Kidney (tissue), 22 donors: ENCODE results near the gene MARCHF7. TPM values are rescaled to one million over a fixed set of nuclear protein-coding genes. Genes with fewer than 3 reads are reported as not detected.
"Not testable (repeated sequence)": the region's sequence is repeated elsewhere in the genome, so short reads cannot be mapped to it uniquely, and the experiment has no call there.

Source experiments
- DNase-seq, 5 donors: peaks; one replicate each; pipeline ENCODE4 v3.0.0-alpha.2; 2013 to 2020
- FAIRE-seq: peaks from 2 replicates; lab custom pipeline; 2012; peaks lifted over from hg19 to GRCh38; lab: Jason Lieb, UNC
- H3K27ac ChIP-seq, 2 donors: one replicate each; pipeline ENCODE4 v1.7.0; 2013; ENCODE audit warnings: low read depth in 2 of 2, low read length in 2 of 2, inconsistent platforms in 1 of 2
- H3K27me3 ChIP-seq: one replicate; pipeline ENCODE4 v1.7.1; 2013; ENCODE audit warnings: low read length, inconsistent platforms; ENCODE audit not compliant: control insufficient read depth, insufficient read depth
- H3K36me3 ChIP-seq, 3 donors: one replicate each; pipeline versions ENCODE4 v1.7.0 to v1.7.1; 2013; ENCODE audit warnings: low read length in 3 of 3, control low read depth in 1 of 3, inconsistent platforms in 1 of 3; ENCODE audit not compliant: insufficient read depth in 3 of 3, control insufficient read depth in 2 of 3
- H3K4me1 ChIP-seq, 3 donors: one replicate each; pipeline versions ENCODE4 v1.7.0 to v1.7.1; 2013; ENCODE audit warnings: low read length in 3 of 3, inconsistent platforms in 1 of 3, low read depth in 1 of 3; ENCODE audit not compliant: control insufficient read depth in 2 of 3, insufficient read depth in 2 of 3
- H3K4me3 ChIP-seq, 3 donors: one replicate each; pipeline versions ENCODE4 v1.7.0 to v1.8.1; 2013; ENCODE audit warnings: low read length in 3 of 3, control low read depth in 1 of 3, inconsistent platforms in 1 of 3
- H3K9ac ChIP-seq, 3 donors: one replicate each; pipeline versions ENCODE4 v1.7.0 to v1.7.1; 2013; ENCODE audit warnings: low read length in 3 of 3, control low read depth in 1 of 3, inconsistent platforms in 1 of 3
- H3K9me3 ChIP-seq, 3 donors: one replicate each; pipeline versions ENCODE4 v1.7.0 to v1.7.1; 2013; ENCODE audit warnings: low read length in 3 of 3, control low read depth in 1 of 3, inconsistent platforms in 1 of 3; ENCODE audit not compliant: control insufficient read depth in 2 of 3, insufficient read depth in 1 of 3
- CTCF ChIP-seq: IDR thresholded peaks from 3 replicates; pipeline ENCODE4 v1.5.1; 2012; ENCODE audit warnings: mild to moderate bottlenecking, moderate library complexity, borderline replicate concordance; ENCODE audit not compliant: insufficient read depth; ENCODE audit errors: extremely low read depth
- intact Hi-C: fragments of 100-400 bp; cut with DNase I; formaldehyde crosslinking; loops from one replicate; pipeline ENCODE4 v1.11.1; 2022
- long read RNA-seq, 10 donors: library from polyadenylated mRNA in 1 of 10; unstranded in 1 of 10; transcript quantifications; one replicate each; pipeline ENCODE4 v2.0.0 and lab custom pipeline, GENCODE V29; 2021 to 2026
- polyA plus RNA-seq: library from polyadenylated mRNA; stranded (reverse); fragments of 350-450 nt; fragmentation: Illumina TruSeq; extraction: RNeasy Lipid Tissue Mini Kit (QIAGEN cat#74804); gene quantifications from one replicate; pipeline ENCODE4 v1.2.3, GENCODE V29; 2014; ENCODE audit warnings: low read depth, low replicate concordance; ENCODE audit not compliant: insufficient read depth
- total RNA-seq: library from RNA; stranded (reverse); fragmentation: NEBNext Ultra II Directional; extraction: Animal tissue kit (Norgen Biotek cat#: 25700); gene quantifications from one replicate; pipeline ENCODE4 v1.2.1, GENCODE V29; 2021
- donor health status: control.
- donor health status: control.
- donor health status: control.
- donor health status: control.
- donor health status: control.
- donor health status: DM: yes; HTN: yes; CAD: no.
- donor health status: Normal renal cell carcinoma (clear cell type).

MARCHF7 gene
- 79.0 TPM for total RNA-seq
- 24.8 TPM for polyA plus RNA-seq
- long read RNA-seq, donor 1, full-length matches to known transcripts: 4 of 25 reads
- long read RNA-seq, donor 1, partial matches to known transcripts: 12 of 25 reads
- long read RNA-seq, donor 1, other reads (novel, unspliced or antisense): 9 of 25 reads
- long read RNA-seq, donor 2, full-length matches to known transcripts: 2 of 41 reads
- long read RNA-seq, donor 2, partial matches to known transcripts: 24 of 41 reads
- long read RNA-seq, donor 2, other reads (novel, unspliced or antisense): 15 of 41 reads
- long read RNA-seq, donor 3, full-length matches to known transcripts: 3 of 66 reads
- long read RNA-seq, donor 3, partial matches to known transcripts: 53 of 66 reads
- long read RNA-seq, donor 3, other reads (novel, unspliced or antisense): 10 of 66 reads
- long read RNA-seq, donor 4, full-length matches to known transcripts: 6 of 24 reads
- long read RNA-seq, donor 4, partial matches to known transcripts: 13 of 24 reads
- long read RNA-seq, donor 4, other reads (novel, unspliced or antisense): 5 of 24 reads
- long read RNA-seq, donor 5: 0 reads
- long read RNA-seq, donor 6, full-length matches to known transcripts: 6 of 65 reads
- long read RNA-seq, donor 6, partial matches to known transcripts: 41 of 65 reads
- long read RNA-seq, donor 6, other reads (novel, unspliced or antisense): 18 of 65 reads
- long read RNA-seq, donor 7, full-length matches to known transcripts: 25 of 84 reads
- long read RNA-seq, donor 7, partial matches to known transcripts: 6 of 84 reads
- long read RNA-seq, donor 7, other reads (novel, unspliced or antisense): 53 of 84 reads
- long read RNA-seq, donor 8, full-length matches to known transcripts: 1 of 31 reads
- long read RNA-seq, donor 8, partial matches to known transcripts: 16 of 31 reads
- long read RNA-seq, donor 8, other reads (novel, unspliced or antisense): 14 of 31 reads
- long read RNA-seq, donor 9, partial matches to known transcripts: 12 of 22 reads
- long read RNA-seq, donor 9, other reads (novel, unspliced or antisense): 10 of 22 reads
- long read RNA-seq, donor 10, full-length matches to known transcripts: 3 of 35 reads
- long read RNA-seq, donor 10, partial matches to known transcripts: 10 of 35 reads
- long read RNA-seq, donor 10, other reads (novel, unspliced or antisense): 22 of 35 reads

DNA sequence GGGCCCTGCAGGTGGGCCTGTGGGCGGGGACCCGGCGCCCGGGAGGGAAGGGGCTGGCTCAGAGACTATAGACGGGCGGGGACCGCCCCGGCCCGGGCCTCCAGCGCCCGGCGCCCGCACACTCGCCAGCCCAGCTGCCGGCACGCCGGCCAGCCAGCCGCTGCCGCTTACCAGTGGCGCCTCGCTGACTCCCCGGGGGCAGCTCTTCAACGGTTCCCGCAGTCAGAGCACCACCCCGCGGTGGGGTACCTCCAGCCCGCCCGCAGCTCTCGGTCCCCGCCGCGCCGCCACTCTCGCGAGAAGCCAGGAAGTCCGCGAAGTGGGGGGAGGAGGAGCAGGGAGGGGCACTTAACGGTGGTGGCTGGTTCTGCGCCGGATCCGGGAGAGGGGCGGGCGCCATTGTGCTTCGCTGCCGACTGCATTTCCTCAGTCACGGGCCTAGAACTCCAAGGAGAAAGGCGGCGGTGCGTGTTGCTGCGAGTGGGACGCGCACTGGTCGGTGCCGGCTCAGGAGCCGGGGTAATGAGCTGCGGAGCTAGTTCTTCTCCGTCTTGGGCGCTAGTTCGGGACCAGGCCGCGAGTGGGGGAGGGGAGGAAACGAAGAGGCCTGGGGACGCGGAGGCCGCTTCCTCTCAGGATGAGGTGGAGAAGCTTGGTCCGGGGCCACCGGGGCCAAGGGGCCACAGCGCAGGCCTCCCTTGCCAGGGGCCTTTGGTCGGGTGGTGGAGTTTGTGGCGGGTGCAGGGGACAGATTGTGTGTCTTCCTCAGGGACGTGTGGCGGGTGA lies at the start of gene MARCHF7:
TSS of gene MARCHF7 (plus strand) at position 364 of the 786 bp plus-strand sequence. CDS start 16,517 bp downstream, outside the sequence.
- intact Hi-C loops: no loop called here
- Histone ChIP-seq H3K4me1 (peaks cover 0 to 13% (median 12%) of the 10 kb centered on the region in 3 donors), H3K36me3 (peaks cover 0 to 14% (median 3%) of the 10 kb centered on the region in 3 donors), H3K27ac (peak within 1 kb of the TSS; percentile 98 to 99), H3K9me3 (no peaks in the 10 kb centered on the region), H3K4me3 (peak within 1 kb of the TSS; percentile 89 to 92 (median 92)), H3K27me3 (no peaks in the 10 kb centered on the region), H3K9ac (peak within 1 kb of the TSS; percentile 84 to 96 (median 87))
- TF ChIP-seq CTCF: peak; percentile 36
- peak; percentile 96 to 98 (median 98) for DNase-seq
- FAIRE-seq: no peak

GRCh38 chr2:159667423-159667822 lies 44.9 kb upstream of the MARCHF7 start:
- FAIRE-seq, H3K27ac ChIP-seq, intact Hi-C loops, H3K4me3 ChIP-seq, DNase-seq, H3K9me3 ChIP-seq, H3K27me3 ChIP-seq, H3K9ac ChIP-seq, H3K36me3 ChIP-seq, H3K4me1 ChIP-seq: not testable (repeated sequence)

GRCh38 chr2:159671047-159671446 lies 41.3 kb upstream of the MARCHF7 start:
- intact Hi-C loops: no loop called here
- no peak for DNase-seq
- H3K27ac ChIP-seq: no peak overlapping the region
- no peak overlapping the region for H3K4me3 ChIP-seq
- no peaks in the 10 kb centered on the region for H3K36me3 ChIP-seq
- FAIRE-seq: peak; percentile 23
- H3K27me3 ChIP-seq: no peaks in the 10 kb centered on the region
- H3K4me1 ChIP-seq: no peaks in the 10 kb centered on the region
- TF ChIP-seq CTCF: no peak
- no peaks in the 10 kb centered on the region for H3K9me3 ChIP-seq
- no peak overlapping the region for H3K9ac ChIP-seq
